ENCODE measurements around the gene MOB3C. TPM values are rescaled to one million over a fixed set of nuclear protein-coding genes. Genes with fewer than 3 reads are reported as not detected.

The MOB3C gene
- polyA plus RNA-seq, 1 of the 3 experiments (the other 2 are of a cell fraction), result 8.6 TPM

DNA sequence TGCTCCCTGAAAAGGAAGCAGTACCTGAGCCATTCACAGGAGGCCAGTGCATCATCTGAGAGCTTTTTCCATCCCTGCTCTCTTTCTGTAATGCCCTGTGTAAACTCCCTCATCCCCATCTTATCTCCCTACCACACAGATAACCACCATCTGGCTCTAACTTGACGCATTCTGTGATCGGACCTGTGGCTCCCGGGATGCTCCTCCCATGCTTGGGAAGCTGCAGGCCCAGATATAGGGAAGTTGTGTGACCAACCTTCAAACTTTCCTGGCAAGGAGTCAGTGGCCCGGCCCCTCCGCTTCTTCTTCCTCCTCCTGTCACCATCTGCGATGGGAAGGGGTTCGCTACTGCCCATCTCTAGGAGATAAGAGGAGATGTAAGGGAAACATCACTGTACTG lies 33.6 kb downstream of the MOB3C start:
- no peaks in the 10 kb centered on the region for H3F3A ChIP-seq (replicated peaks; ENCODE audit: insufficient read depth)
- H3K4me3 ChIP-seq (ENCODE audit: low read depth in 2 of 2, low read length in 1 of 2), result no peak overlapping the region
- H3K27me3 ChIP-seq (ENCODE audit: insufficient read depth), result no peaks in the 10 kb centered on the region
- POLR2A ChIA-PET, result no interaction called here
- WGBS (ENCODE audit: low lambda C conversion rate), result 83% methylated on average over 7 of the region's 7 CpGs
- CTCF ChIA-PET, result no interaction called here
- H3K9ac ChIP-seq, result no peak overlapping the region
- no peaks in the 10 kb centered on the region for H3K4me1 ChIP-seq (ENCODE audit: control insufficient read depth in 1 of 2, insufficient read depth in 2 of 2, low read depth in 1 of 2, low read length in 1 of 2)
- peaks cover 16 to 40% of the 10 kb centered on the region in 2 experiments for H3K36me3 ChIP-seq (replicated peaks in 1 of 2; ENCODE audit: control insufficient read depth in 1 of 2, insufficient read depth in 2 of 2, low read length in 1 of 2)
- H3K27ac ChIP-seq (ENCODE audit: low read depth in 2 of 2, low read length in 1 of 2), result no peak overlapping the region
- H3K9me2 ChIP-seq, result no peaks in the 10 kb centered on the region
- H3K4me2 ChIP-seq, result no peak overlapping the region
- no peaks in the 10 kb centered on the region for H3K9me3 ChIP-seq
- no peaks in the 10 kb centered on the region for H3K79me2 ChIP-seq (ENCODE audit: insufficient read depth)
- H4K20me1 ChIP-seq (ENCODE audit: insufficient read depth), result no peaks in the 10 kb centered on the region
- no peak overlapping the region for H2AFZ ChIP-seq (ENCODE audit: low read depth)
- DNase-seq, result no peak
- TF ChIP-seq FOXM1 (IDR thresholded peaks at IDR 0.05; ENCODE audit: low read depth), result no peak
- no peak for TF ChIP-seq NFIC (IDR thresholded peaks at IDR 0.05; ENCODE audit: borderline replicate concordance)
- TF ChIP-seq, protein P1, sequence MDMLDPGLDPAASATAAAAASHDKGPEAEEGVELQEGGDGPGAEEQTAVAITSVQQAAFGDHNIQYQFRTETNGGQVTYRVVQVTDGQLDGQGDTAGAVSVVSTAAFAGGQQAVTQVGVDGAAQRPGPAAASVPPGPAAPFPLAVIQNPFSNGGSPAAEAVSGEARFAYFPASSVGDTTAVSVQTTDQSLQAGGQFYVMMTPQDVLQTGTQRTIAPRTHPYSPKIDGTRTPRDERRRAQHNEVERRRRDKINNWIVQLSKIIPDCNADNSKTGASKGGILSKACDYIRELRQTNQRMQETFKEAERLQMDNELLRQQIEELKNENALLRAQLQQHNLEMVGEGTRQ (IDR thresholded peaks at IDR 0.05; ENCODE audit: borderline replicate concordance, low read depth, low read length), result no peak
- no peak for TF ChIP-seq JUND (IDR thresholded peaks at IDR 0.05)
- no peak for TF ChIP-seq SMC3 (IDR thresholded peaks at IDR 0.05; ENCODE audit: low read depth, low read length)

DNA sequence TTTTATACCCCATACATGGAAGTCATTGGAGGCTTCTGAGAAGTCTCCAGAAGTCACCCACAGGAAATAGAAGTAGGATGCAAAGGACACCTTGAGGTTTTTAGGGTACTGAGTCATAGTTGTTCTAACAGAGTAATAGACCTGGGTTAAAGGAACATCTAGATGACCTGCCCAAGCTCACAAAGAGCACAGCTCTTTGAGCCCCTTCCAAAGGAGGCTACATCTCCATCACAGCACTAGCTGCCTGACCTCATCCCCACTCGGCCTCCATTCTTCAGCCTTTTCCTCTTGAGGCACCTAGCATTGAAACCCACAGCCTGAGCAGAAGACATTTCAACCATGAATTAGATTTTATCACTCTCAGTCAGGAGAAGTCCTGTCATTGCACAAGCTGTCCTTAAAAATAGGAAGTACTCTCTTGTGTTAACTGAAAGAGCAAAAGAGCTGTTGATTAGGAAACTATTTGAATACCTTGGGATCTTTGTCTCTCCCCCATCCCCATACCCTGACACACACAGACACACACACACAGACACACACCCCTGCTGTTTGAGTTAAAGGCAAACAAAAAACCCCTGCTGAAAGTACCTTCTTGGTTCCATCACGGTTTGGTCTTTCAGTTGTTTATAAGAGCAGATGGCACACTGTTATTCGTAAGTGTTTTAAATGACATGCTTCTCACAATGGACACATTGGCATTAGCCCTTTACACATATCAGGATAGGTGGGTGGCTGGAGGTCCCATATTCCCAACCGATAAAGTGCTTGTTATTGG lies 34.7 kb downstream of the MOB3C start:
- H3K9ac ChIP-seq, result no peak overlapping the region
- TF ChIP-seq, protein P2, sequence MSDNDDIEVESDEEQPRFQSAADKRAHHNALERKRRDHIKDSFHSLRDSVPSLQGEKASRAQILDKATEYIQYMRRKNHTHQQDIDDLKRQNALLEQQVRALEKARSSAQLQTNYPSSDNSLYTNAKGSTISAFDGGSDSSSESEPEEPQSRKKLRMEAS (IDR thresholded peaks at IDR 0.05; ENCODE audit: low read depth), result no peak
- TF ChIP-seq GABPA (IDR thresholded peaks at IDR 0.05; ENCODE audit: low read depth), result no peak
- no peak for TF ChIP-seq TAF1 (IDR thresholded peaks at IDR 0.05; ENCODE audit: borderline replicate concordance, low read depth, low read length)
- TF ChIP-seq, protein P3, sequence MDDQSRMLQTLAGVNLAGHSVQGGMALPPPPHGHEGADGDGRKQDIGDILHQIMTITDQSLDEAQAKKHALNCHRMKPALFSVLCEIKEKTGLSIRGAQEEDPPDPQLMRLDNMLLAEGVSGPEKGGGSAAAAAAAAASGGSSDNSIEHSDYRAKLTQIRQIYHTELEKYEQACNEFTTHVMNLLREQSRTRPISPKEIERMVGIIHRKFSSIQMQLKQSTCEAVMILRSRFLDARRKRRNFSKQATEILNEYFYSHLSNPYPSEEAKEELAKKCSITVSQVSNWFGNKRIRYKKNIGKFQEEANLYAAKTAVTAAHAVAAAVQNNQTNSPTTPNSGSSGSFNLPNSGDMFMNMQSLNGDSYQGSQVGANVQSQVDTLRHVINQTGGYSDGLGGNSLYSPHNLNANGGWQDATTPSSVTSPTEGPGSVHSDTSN (IDR thresholded peaks at IDR 0.05), result no peak
- TF ChIP-seq EP300 (IDR thresholded peaks at IDR 0.05; ENCODE audit: borderline replicate concordance in 1 of 2, low read depth in 1 of 2, low read length in 1 of 2), result no peak
- no peak for TF ChIP-seq ELF1 (IDR thresholded peaks at IDR 0.05)
- TF ChIP-seq TEAD4 (IDR thresholded peaks at IDR 0.05; ENCODE audit: borderline replicate concordance, insufficient read depth), result no peak
- TF ChIP-seq, protein P1 (IDR thresholded peaks at IDR 0.05; ENCODE audit: borderline replicate concordance, low read depth, low read length), result no peak
- TF ChIP-seq, protein P4, sequence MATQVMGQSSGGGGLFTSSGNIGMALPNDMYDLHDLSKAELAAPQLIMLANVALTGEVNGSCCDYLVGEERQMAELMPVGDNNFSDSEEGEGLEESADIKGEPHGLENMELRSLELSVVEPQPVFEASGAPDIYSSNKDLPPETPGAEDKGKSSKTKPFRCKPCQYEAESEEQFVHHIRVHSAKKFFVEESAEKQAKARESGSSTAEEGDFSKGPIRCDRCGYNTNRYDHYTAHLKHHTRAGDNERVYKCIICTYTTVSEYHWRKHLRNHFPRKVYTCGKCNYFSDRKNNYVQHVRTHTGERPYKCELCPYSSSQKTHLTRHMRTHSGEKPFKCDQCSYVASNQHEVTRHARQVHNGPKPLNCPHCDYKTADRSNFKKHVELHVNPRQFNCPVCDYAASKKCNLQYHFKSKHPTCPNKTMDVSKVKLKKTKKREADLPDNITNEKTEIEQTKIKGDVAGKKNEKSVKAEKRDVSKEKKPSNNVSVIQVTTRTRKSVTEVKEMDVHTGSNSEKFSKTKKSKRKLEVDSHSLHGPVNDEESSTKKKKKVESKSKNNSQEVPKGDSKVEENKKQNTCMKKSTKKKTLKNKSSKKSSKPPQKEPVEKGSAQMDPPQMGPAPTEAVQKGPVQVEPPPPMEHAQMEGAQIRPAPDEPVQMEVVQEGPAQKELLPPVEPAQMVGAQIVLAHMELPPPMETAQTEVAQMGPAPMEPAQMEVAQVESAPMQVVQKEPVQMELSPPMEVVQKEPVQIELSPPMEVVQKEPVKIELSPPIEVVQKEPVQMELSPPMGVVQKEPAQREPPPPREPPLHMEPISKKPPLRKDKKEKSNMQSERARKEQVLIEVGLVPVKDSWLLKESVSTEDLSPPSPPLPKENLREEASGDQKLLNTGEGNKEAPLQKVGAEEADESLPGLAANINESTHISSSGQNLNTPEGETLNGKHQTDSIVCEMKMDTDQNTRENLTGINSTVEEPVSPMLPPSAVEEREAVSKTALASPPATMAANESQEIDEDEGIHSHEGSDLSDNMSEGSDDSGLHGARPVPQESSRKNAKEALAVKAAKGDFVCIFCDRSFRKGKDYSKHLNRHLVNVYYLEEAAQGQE (IDR thresholded peaks at IDR 0.05; ENCODE audit: low read depth, low read length), result no peak
- no peak for TF ChIP-seq MEF2A (IDR thresholded peaks at IDR 0.05; ENCODE audit: borderline replicate concordance, low read depth)
- TF ChIP-seq NRF1 (IDR thresholded peaks at IDR 0.05; ENCODE audit: low read depth, low read length), result no peak
- TF ChIP-seq YY1 (IDR thresholded peaks at IDR 0.05; ENCODE audit: low read depth), result no peak
- no peak for TF ChIP-seq POLR2AphosphoS5 (IDR thresholded peaks at IDR 0.05; ENCODE audit: low read depth, low read length)
- no peak for TF ChIP-seq FOXM1 (IDR thresholded peaks at IDR 0.05; ENCODE audit: low read depth)
- TF ChIP-seq, protein P5, sequence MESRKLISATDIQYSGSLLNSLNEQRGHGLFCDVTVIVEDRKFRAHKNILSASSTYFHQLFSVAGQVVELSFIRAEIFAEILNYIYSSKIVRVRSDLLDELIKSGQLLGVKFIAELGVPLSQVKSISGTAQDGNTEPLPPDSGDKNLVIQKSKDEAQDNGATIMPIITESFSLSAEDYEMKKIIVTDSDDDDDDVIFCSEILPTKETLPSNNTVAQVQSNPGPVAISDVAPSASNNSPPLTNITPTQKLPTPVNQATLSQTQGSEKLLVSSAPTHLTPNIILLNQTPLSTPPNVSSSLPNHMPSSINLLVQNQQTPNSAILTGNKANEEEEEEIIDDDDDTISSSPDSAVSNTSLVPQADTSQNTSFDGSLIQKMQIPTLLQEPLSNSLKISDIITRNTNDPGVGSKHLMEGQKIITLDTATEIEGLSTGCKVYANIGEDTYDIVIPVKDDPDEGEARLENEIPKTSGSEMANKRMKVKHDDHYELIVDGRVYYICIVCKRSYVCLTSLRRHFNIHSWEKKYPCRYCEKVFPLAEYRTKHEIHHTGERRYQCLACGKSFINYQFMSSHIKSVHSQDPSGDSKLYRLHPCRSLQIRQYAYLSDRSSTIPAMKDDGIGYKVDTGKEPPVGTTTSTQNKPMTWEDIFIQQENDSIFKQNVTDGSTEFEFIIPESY (IDR thresholded peaks at IDR 0.05; ENCODE audit: borderline replicate concordance, low read depth), result no peak
- CTCF ChIA-PET, result interaction anchor here (1.0 to 1.3 kb wide), 2 partner anchors 38 to 139 kb away, joined by 3 to 4 read pairs; no protein-coding TSS in a partner anchor
- no peak for DNase-seq
- peaks cover 16 to 47% of the 10 kb centered on the region in 2 experiments for H3K36me3 ChIP-seq (replicated peaks in 1 of 2; ENCODE audit: control insufficient read depth in 1 of 2, insufficient read depth in 2 of 2, low read length in 1 of 2)
- H3K9me2 ChIP-seq, result no peaks in the 10 kb centered on the region
- 86% methylated on average over 4 of the region's 4 CpGs for WGBS (ENCODE audit: low lambda C conversion rate)
- no peaks in the 10 kb centered on the region for H4K20me1 ChIP-seq (ENCODE audit: insufficient read depth)
- no peak overlapping the region for H3K27ac ChIP-seq (ENCODE audit: low read depth in 2 of 2, low read length in 1 of 2)
- no peaks in the 10 kb centered on the region for H3K4me1 ChIP-seq (ENCODE audit: control insufficient read depth in 1 of 2, insufficient read depth in 2 of 2, low read depth in 1 of 2, low read length in 1 of 2)
- H2AFZ ChIP-seq (ENCODE audit: low read depth), result no peak overlapping the region
- H3K4me3 ChIP-seq (ENCODE audit: low read depth in 2 of 2, low read length in 1 of 2), result no peak overlapping the region
- no peaks in the 10 kb centered on the region for H3K9me3 ChIP-seq
- no peaks in the 10 kb centered on the region for H3K79me2 ChIP-seq (ENCODE audit: insufficient read depth)
- POLR2A ChIA-PET, result no interaction called here
- H3K4me2 ChIP-seq, result no peak overlapping the region
- H3F3A ChIP-seq (replicated peaks; ENCODE audit: insufficient read depth), result no peaks in the 10 kb centered on the region
- H3K27me3 ChIP-seq (ENCODE audit: insufficient read depth), result no peaks in the 10 kb centered on the region
